ENCODE data around the gene CEP112.

Gene CEP112

GRCh38 chr17:66149562-66149961 is 42.4 kb downstream of the CEP112 start:
- Histone ChIP-seq H3K4me3 (ENCODE audit: low read length) (no peak overlapping the region), H3K36me3 (ENCODE audit: control insufficient read depth, insufficient read depth, low read length, severe bottlenecking) (no peaks in the 10 kb centered on the region), H3K4me1 (ENCODE audit: control insufficient read depth, insufficient read depth, low read length) (no peaks in the 10 kb centered on the region), H3K27me3 (replicated peaks; ENCODE audit: control insufficient read depth, insufficient read depth, low read length) (no peaks in the 10 kb centered on the region), H3K9me3 (ENCODE audit: control insufficient read depth, low read length) (no peaks in the 10 kb centered on the region), H3K9ac (ENCODE audit: low read length) (no peak overlapping the region)
- no peak for DNase-seq (ENCODE audit: low read depth)

GRCh38 chr17:66146394-66146793 is 45.5 kb downstream of the CEP112 start:
- no peak overlapping the region for H3K4me3 ChIP-seq (ENCODE audit: low read length)
- DNase-seq (ENCODE audit: low read depth): no peak
- H3K4me1 ChIP-seq (ENCODE audit: control insufficient read depth, insufficient read depth, low read length): no peaks in the 10 kb centered on the region
- H3K36me3 ChIP-seq (ENCODE audit: control insufficient read depth, insufficient read depth, low read length, severe bottlenecking): no peaks in the 10 kb centered on the region
- no peak overlapping the region for H3K9ac ChIP-seq (ENCODE audit: low read length)
- no peaks in the 10 kb centered on the region for H3K9me3 ChIP-seq (ENCODE audit: control insufficient read depth, low read length)
- no peaks in the 10 kb centered on the region for H3K27me3 ChIP-seq (replicated peaks; ENCODE audit: control insufficient read depth, insufficient read depth, low read length)

GRCh38 chr17:66143657-66144282 is 48.2 kb downstream of the CEP112 start:
- Histone ChIP-seq H3K9ac (ENCODE audit: low read length) (no peak overlapping the region), H3K36me3 (ENCODE audit: control insufficient read depth, insufficient read depth, low read length, severe bottlenecking) (no peaks in the 10 kb centered on the region), H3K4me3 (ENCODE audit: low read length) (no peak overlapping the region), H3K4me1 (ENCODE audit: control insufficient read depth, insufficient read depth, low read length) (no peaks in the 10 kb centered on the region), H3K9me3 (ENCODE audit: control insufficient read depth, low read length) (no peaks in the 10 kb centered on the region), H3K27me3 (replicated peaks; ENCODE audit: control insufficient read depth, insufficient read depth, low read length) (no peaks in the 10 kb centered on the region)
- no peak for DNase-seq (ENCODE audit: low read depth)

GRCh38 chr17:66142428-66142827 is 49.5 kb downstream of the CEP112 start:
- Histone ChIP-seq H3K27me3 (replicated peaks; ENCODE audit: control insufficient read depth, insufficient read depth, low read length) (no peaks in the 10 kb centered on the region), H3K36me3 (ENCODE audit: control insufficient read depth, insufficient read depth, low read length, severe bottlenecking) (no peaks in the 10 kb centered on the region), H3K4me1 (ENCODE audit: control insufficient read depth, insufficient read depth, low read length) (no peaks in the 10 kb centered on the region), H3K9me3 (ENCODE audit: control insufficient read depth, low read length) (peaks cover 2% of the 10 kb centered on the region), H3K4me3 (ENCODE audit: low read length) (no peak overlapping the region), H3K9ac (ENCODE audit: low read length) (no peak overlapping the region)
- no peak for DNase-seq (ENCODE audit: low read depth)

GRCh38 chr17:66138120-66138519 is 53.8 kb downstream of the CEP112 start:
- H3K9ac ChIP-seq (ENCODE audit: low read length): no peak overlapping the region
- H3K4me1 ChIP-seq (ENCODE audit: control insufficient read depth, insufficient read depth, low read length): peaks cover 15% of the 10 kb centered on the region
- H3K4me3 ChIP-seq (ENCODE audit: low read length): no peak overlapping the region
- DNase-seq (ENCODE audit: low read depth): no peak
- peaks cover 7% of the 10 kb centered on the region for H3K9me3 ChIP-seq (ENCODE audit: control insufficient read depth, low read length)
- H3K36me3 ChIP-seq (ENCODE audit: control insufficient read depth, insufficient read depth, low read length, severe bottlenecking): no peaks in the 10 kb centered on the region
- H3K27me3 ChIP-seq (replicated peaks; ENCODE audit: control insufficient read depth, insufficient read depth, low read length): no peaks in the 10 kb centered on the region

- no peaks in the 10 kb centered on the region for H3K36me3 ChIP-seq (ENCODE audit: control insufficient read depth, insufficient read depth, low read length, severe bottlenecking)
- peaks cover 7% of the 10 kb centered on the region for H3K9me3 ChIP-seq (ENCODE audit: control insufficient read depth, low read length)
- no peak overlapping the region for H3K9ac ChIP-seq (ENCODE audit: low read length)
- H3K4me1 ChIP-seq (ENCODE audit: control insufficient read depth, insufficient read depth, low read length): peaks cover 15% of the 10 kb centered on the region
- H3K4me3 ChIP-seq (ENCODE audit: low read length): no peak overlapping the region
- DNase-seq (ENCODE audit: low read depth): peak; percentile 46
- no peaks in the 10 kb centered on the region for H3K27me3 ChIP-seq (replicated peaks; ENCODE audit: control insufficient read depth, insufficient read depth, low read length)
Observed at GRCh38 chr17:66135896-66136295, 56.0 kb downstream of the CEP112 start.

GRCh38 chr17:66135219-66135618 is 56.7 kb downstream of the CEP112 start:
- Histone ChIP-seq H3K4me3 (ENCODE audit: low read length) (no peak overlapping the region), H3K9me3 (ENCODE audit: control insufficient read depth, low read length) (peaks cover 7% of the 10 kb centered on the region), H3K36me3 (ENCODE audit: control insufficient read depth, insufficient read depth, low read length, severe bottlenecking) (no peaks in the 10 kb centered on the region), H3K4me1 (ENCODE audit: control insufficient read depth, insufficient read depth, low read length) (peaks cover 15% of the 10 kb centered on the region), H3K9ac (ENCODE audit: low read length) (no peak overlapping the region), H3K27me3 (replicated peaks; ENCODE audit: control insufficient read depth, insufficient read depth, low read length) (no peaks in the 10 kb centered on the region)
- DNase-seq (ENCODE audit: low read depth): no peak

GRCh38 chr17:66129759-66130158 is 62.2 kb downstream of the CEP112 start:
- no peaks in the 10 kb centered on the region for H3K27me3 ChIP-seq (replicated peaks; ENCODE audit: control insufficient read depth, insufficient read depth, low read length)
- no peak overlapping the region for H3K4me3 ChIP-seq (ENCODE audit: low read length)
- no peak for DNase-seq (ENCODE audit: low read depth)
- no peaks in the 10 kb centered on the region for H3K36me3 ChIP-seq (ENCODE audit: control insufficient read depth, insufficient read depth, low read length, severe bottlenecking)
- no peaks in the 10 kb centered on the region for H3K9me3 ChIP-seq (ENCODE audit: control insufficient read depth, low read length)
- H3K4me1 ChIP-seq (ENCODE audit: control insufficient read depth, insufficient read depth, low read length): peaks cover 1% of the 10 kb centered on the region
- no peak overlapping the region for H3K9ac ChIP-seq (ENCODE audit: low read length)

GRCh38 chr17:66126231-66126630 is 65.7 kb downstream of the CEP112 start:
- H3K4me3 ChIP-seq (ENCODE audit: low read length): no peak overlapping the region
- no peaks in the 10 kb centered on the region for H3K9me3 ChIP-seq (ENCODE audit: control insufficient read depth, low read length)
- peak; percentile 17 for DNase-seq (ENCODE audit: low read depth)
- H3K36me3 ChIP-seq (ENCODE audit: control insufficient read depth, insufficient read depth, low read length, severe bottlenecking): no peaks in the 10 kb centered on the region
- no peak overlapping the region for H3K9ac ChIP-seq (ENCODE audit: low read length)
- H3K4me1 ChIP-seq (ENCODE audit: control insufficient read depth, insufficient read depth, low read length): peaks cover 15% of the 10 kb centered on the region
- H3K27me3 ChIP-seq (replicated peaks; ENCODE audit: control insufficient read depth, insufficient read depth, low read length): no peaks in the 10 kb centered on the region

- Histone ChIP-seq H3K27me3 (replicated peaks; ENCODE audit: control insufficient read depth, insufficient read depth, low read length) (no peaks in the 10 kb centered on the region), H3K36me3 (ENCODE audit: control insufficient read depth, insufficient read depth, low read length, severe bottlenecking) (no peaks in the 10 kb centered on the region), H3K4me1 (ENCODE audit: control insufficient read depth, insufficient read depth, low read length) (peaks cover 15% of the 10 kb centered on the region), H3K4me3 (ENCODE audit: low read length) (peak overlapping the region; percentile 26), H3K9me3 (ENCODE audit: control insufficient read depth, low read length) (peaks cover 7% of the 10 kb centered on the region), H3K9ac (ENCODE audit: low read length) (no peak overlapping the region)
- DNase-seq (ENCODE audit: low read depth): peak; percentile 26
Observed at GRCh38 chr17:66123163-66123562, 68.8 kb downstream of the CEP112 start.

GRCh38 chr17:66115246-66115645 is 76.7 kb downstream of the CEP112 start:
- peaks cover 4% of the 10 kb centered on the region for H3K9me3 ChIP-seq (ENCODE audit: control insufficient read depth, low read length)
- H3K9ac ChIP-seq (ENCODE audit: low read length): no peak overlapping the region

GRCh38 chr17:66114609-66115008 is 77.3 kb downstream of the CEP112 start:
- Histone ChIP-seq H3K9me3 (ENCODE audit: control insufficient read depth, low read length) (peaks cover under 1% of the 10 kb centered on the region), H3K4me3 (ENCODE audit: low read length) (no peak overlapping the region), H3K27me3 (replicated peaks; ENCODE audit: control insufficient read depth, insufficient read depth, low read length) (no peaks in the 10 kb centered on the region), H3K4me1 (ENCODE audit: control insufficient read depth, insufficient read depth, low read length) (peaks cover 20% of the 10 kb centered on the region), H3K9ac (ENCODE audit: low read length) (no peak overlapping the region), H3K36me3 (ENCODE audit: control insufficient read depth, insufficient read depth, low read length, severe bottlenecking) (no peaks in the 10 kb centered on the region)
- no peak for DNase-seq (ENCODE audit: low read depth)

More at GRCh38 chr17:66115246-66115645, 76.7 kb downstream of the CEP112 start:
- Histone ChIP-seq H3K4me3 (ENCODE audit: low read length) (no peak overlapping the region), H3K36me3 (ENCODE audit: control insufficient read depth, insufficient read depth, low read length, severe bottlenecking) (no peaks in the 10 kb centered on the region), H3K27me3 (replicated peaks; ENCODE audit: control insufficient read depth, insufficient read depth, low read length) (no peaks in the 10 kb centered on the region), H3K4me1 (ENCODE audit: control insufficient read depth, insufficient read depth, low read length) (peaks cover 20% of the 10 kb centered on the region)
- peak; percentile 29 for DNase-seq (ENCODE audit: low read depth)

Measured in adipocyte (in vitro differentiated cells).